HepG2 (cell line): ENCODE measurements around the gene FOXD3. TPM values are rescaled to one million over a fixed set of nuclear protein-coding genes. Genes with fewer than 3 reads are reported as not detected.

Experiments
- ATAC-seq: fragments of 200-7000 bp; cut with Tn5 transposase; 3 replicates; pipeline ENCODE4 v1.9.1; 2020; ENCODE audit warnings: mild to moderate bottlenecking, moderate library complexity
- BruUV-seq: library from RNA; stranded (reverse); fragments of 400-500 nt; replicated peaks from 2 replicates; lab custom pipeline; 2021; lab: Mats Ljungman, UMichigan
- CTCF ChIA-PET: fragments of 300-600 bp; formaldehyde crosslinking; extraction: SDS; loops from one replicate; lab custom pipeline; 2021; ENCODE audit warnings: low total read pairs, inconsistent platforms, low intra/inter-chr PET ratio; lab: Yijun Ruan, JAX
- POLR2A ChIA-PET: fragments of 350-600 bp; sonication (Branson Sonifier 250); formaldehyde crosslinking; loops from one replicate; lab custom pipeline; 2020; ENCODE audit warnings: antibody characterized with exemption, inconsistent platforms; lab: Yijun Ruan, JAX
- DNase-seq: peaks from one replicate; pipeline ENCODE4 v3.0.0-alpha.2; 2015; ENCODE audit warnings: low spot score
- FAIRE-seq: peaks from 3 replicates; lab custom pipeline; 2011; peaks lifted over from hg19 to GRCh38; lab: Jason Lieb, UNC
- H2AFZ ChIP-seq: one replicate; pipeline ENCODE4 v1.6.1; 2011; ENCODE audit warnings: low read length, inconsistent platforms
- H3K27ac ChIP-seq: fragments of 300-600 bp; 3 replicates; pipeline ENCODE4 v1.8.0; 2011; ENCODE audit warnings: mixed run types, mild to moderate bottlenecking, mixed read lengths, low read length, inconsistent platforms; ENCODE audit not compliant: insufficient read depth; ENCODE audit errors: extremely low read length
- H3K27me3 ChIP-seq, 2 experiments: fragments of 200-600 bp in 1 of 2; 2 replicates in 1 of 2; 3 replicates in 1 of 2; pipeline versions ENCODE4 v1.6.0 to v1.8.0; 2011; ENCODE audit warnings: low read length in 2 of 2, mild to moderate bottlenecking in 2 of 2, moderate library complexity in 2 of 2, inconsistent platforms in 1 of 2; ENCODE audit not compliant: insufficient read depth in 2 of 2, control insufficient read depth in 1 of 2
- H3K36me3 ChIP-seq, 2 experiments: fragments of 200-600 bp in 1 of 2; replicated peaks in 1 of 2; 2 replicates in 1 of 2; 3 replicates in 1 of 2; pipeline versions ENCODE4 v1.5.1 to v1.8.0; 2011; ENCODE audit warnings: low read length in 2 of 2, inconsistent platforms in 1 of 2; ENCODE audit not compliant: insufficient read depth in 2 of 2, control insufficient read depth in 1 of 2
- H3K4me1 ChIP-seq: 2 replicates; pipeline ENCODE4 v1.5.1; 2012; ENCODE audit warnings: low read length, inconsistent platforms; ENCODE audit not compliant: insufficient read depth
- H3K4me2 ChIP-seq: 2 replicates; pipeline ENCODE4 v1.6.0; 2011; ENCODE audit warnings: low read depth, low read length, inconsistent platforms
- H3K4me3 ChIP-seq, 3 experiments: fragments of 200-600 bp in 1 of 3; sonication (generic), shearing (Covaris generic) in 1 of 3; replicated peaks in 1 of 3; 2 replicates each; pipeline ENCODE4 v1.5.1; 2011 to 2016; ENCODE audit warnings: low read length in 3 of 3, inconsistent platforms in 2 of 3, low read depth in 2 of 3, mild to moderate bottlenecking in 2 of 3, control low read depth in 1 of 3, mixed read lengths in 1 of 3; ENCODE audit not compliant: insufficient read depth in 1 of 3
- H3K79me2 ChIP-seq: one replicate; pipeline ENCODE4 v1.6.1; 2011; ENCODE audit warnings: low read length, inconsistent platforms; ENCODE audit not compliant: insufficient read depth
- H3K9ac ChIP-seq: 2 replicates; pipeline ENCODE4 v1.6.0; 2011; ENCODE audit warnings: mild to moderate bottlenecking, low read depth, low read length, inconsistent platforms; ENCODE audit not compliant: insufficient read depth
- H3K9me3 ChIP-seq: 2 replicates; pipeline ENCODE4 v1.5.1; 2012; ENCODE audit warnings: mild to moderate bottlenecking, low read length
- H4K20me1 ChIP-seq: 2 replicates; pipeline ENCODE4 v1.6.0; 2011; ENCODE audit warnings: inconsistent platforms, mild to moderate bottlenecking, low read length, moderate library complexity; ENCODE audit not compliant: insufficient read depth
- HNRNPLL ChIP-seq: fragments of 200-400 bp; formaldehyde crosslinking; IDR thresholded peaks from 2 replicates; pipeline ENCODE4 v1.6.1; 2017; ENCODE audit warnings: mild to moderate bottlenecking, low read depth, low read length; ENCODE audit not compliant: poor library complexity, severe bottlenecking
- SNAPC2 ChIP-seq: sonication (generic); formaldehyde crosslinking; IDR thresholded peaks from 2 replicates; pipeline ENCODE4 v1.8.1; 2022; ENCODE audit warnings: mild to moderate bottlenecking, missing genetic modification reagents
- ZNF24 ChIP-seq: fragments of 450-650 bp; IDR thresholded peaks from 2 replicates; pipeline ENCODE4 v1.6.1; 2017; ENCODE audit warnings: antibody characterized with exemption, mild to moderate bottlenecking
- ZNF710 ChIP-seq: sonication (generic); formaldehyde crosslinking; IDR thresholded peaks from 2 replicates; pipeline ENCODE4 v1.5.0; 2020; ENCODE audit warnings: mild to moderate bottlenecking, missing genetic modification reagents, borderline replicate concordance
- WGBS: methylation state at CpG from one replicate; pipeline ENCODE4 v1.1.6; 2017; ENCODE audit warnings: low lambda C conversion rate; 5-methylcytosine and 5-hydroxymethylcytosine counted together
- in situ Hi-C: cut with HindIII; loops from 2 replicates; pipeline ENCODE4 v1.10.0; 2017; ENCODE audit warnings: low pct_unique_long_range_greater_than_20kb; ENCODE audit not compliant: extremely low pct_ligation_motif_present
- intact Hi-C: fragments of 100-400 bp; cut with micrococcal nuclease; formaldehyde crosslinking; loops from one replicate; pipeline ENCODE4 v1.10.0; 2022; ENCODE audit not compliant: unreplicated experiment
- polyA plus RNA-seq, 8 experiments: library from polyadenylated mRNA; depleted of rRNA in 3 of 8; stranded (reverse) in 7 of 8; unstranded in 1 of 8; fragments of >200 nt; fragmentation: Illumina TruSeq in 4 of 8; extraction: Trizol in 4 of 8; gene quantifications; 2 replicates each; pipeline versions ENCODE4 v1.2.1 to v1.2.3, GENCODE V29; 2011 to 2016; ENCODE audit warnings: low read depth in 4 of 8, missing spikeins in 1 of 8, mixed read lengths in 1 of 8; ENCODE audit not compliant: insufficient read depth in 1 of 8
- total RNA-seq, 5 experiments: library from RNA; depleted of rRNA; stranded (reverse); fragments of >200 nt; fragmentation: Illumina TruSeq; extraction: Trizol; gene quantifications; 2 replicates each; pipeline ENCODE4 v1.2.3, GENCODE V29; 2016; ENCODE audit warnings: low read depth in 1 of 5
- TF ChIP-seq, protein P1 (sequence below): sonication (generic); formaldehyde crosslinking; IDR thresholded peaks from 2 replicates; pipeline ENCODE4 v1.4.0; 2020; ENCODE audit warnings: missing genetic modification reagents, borderline replicate concordance

The FOXD3 gene
- total and polyA plus RNA-seq, 2 of the 13 experiments (the other 11 are each of a cell fraction or from before 2014, with no cell fraction given) = not detected

DNA sequence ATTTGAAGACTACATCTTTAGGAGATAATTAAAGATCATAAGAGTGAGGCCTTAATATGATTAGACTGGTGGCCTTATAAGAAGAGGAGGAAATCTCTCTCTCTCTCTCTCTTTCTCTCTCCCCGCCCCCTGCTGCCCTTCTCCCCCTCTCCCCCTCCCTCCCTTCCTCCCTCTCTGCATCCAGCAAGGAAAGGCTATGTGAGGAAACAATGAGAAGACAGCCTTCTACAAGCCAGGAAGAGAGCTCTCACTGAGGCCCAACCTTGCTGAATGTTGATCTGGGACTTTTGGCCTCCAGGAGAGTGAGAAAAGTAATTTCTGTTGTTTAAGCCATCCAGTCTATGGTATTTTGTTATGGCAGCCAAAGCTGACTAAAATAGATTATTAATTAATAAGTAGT lies 21.6 kb downstream of the FOXD3 start:
- WGBS = 5% methylated on average over 1 of the region's 1 CpG
- ATAC-seq (no peak), FAIRE-seq (no peak)
- Histone ChIP-seq H3K36me3 (no peaks in the 10 kb centered on the region), H2AFZ (no peak overlapping the region), H3K79me2 (no peaks in the 10 kb centered on the region), H3K4me2 (no peak overlapping the region)
- in situ Hi-C loops = no loop called here
- TF ChIP-seq SNAPC2 (CRISPR knock-in tag) (no peak), HNRNPLL (no peak), ZNF710 (CRISPR knock-in tag) (no peak), ZNF24 (no peak)
- TF ChIP-seq, protein P1, sequence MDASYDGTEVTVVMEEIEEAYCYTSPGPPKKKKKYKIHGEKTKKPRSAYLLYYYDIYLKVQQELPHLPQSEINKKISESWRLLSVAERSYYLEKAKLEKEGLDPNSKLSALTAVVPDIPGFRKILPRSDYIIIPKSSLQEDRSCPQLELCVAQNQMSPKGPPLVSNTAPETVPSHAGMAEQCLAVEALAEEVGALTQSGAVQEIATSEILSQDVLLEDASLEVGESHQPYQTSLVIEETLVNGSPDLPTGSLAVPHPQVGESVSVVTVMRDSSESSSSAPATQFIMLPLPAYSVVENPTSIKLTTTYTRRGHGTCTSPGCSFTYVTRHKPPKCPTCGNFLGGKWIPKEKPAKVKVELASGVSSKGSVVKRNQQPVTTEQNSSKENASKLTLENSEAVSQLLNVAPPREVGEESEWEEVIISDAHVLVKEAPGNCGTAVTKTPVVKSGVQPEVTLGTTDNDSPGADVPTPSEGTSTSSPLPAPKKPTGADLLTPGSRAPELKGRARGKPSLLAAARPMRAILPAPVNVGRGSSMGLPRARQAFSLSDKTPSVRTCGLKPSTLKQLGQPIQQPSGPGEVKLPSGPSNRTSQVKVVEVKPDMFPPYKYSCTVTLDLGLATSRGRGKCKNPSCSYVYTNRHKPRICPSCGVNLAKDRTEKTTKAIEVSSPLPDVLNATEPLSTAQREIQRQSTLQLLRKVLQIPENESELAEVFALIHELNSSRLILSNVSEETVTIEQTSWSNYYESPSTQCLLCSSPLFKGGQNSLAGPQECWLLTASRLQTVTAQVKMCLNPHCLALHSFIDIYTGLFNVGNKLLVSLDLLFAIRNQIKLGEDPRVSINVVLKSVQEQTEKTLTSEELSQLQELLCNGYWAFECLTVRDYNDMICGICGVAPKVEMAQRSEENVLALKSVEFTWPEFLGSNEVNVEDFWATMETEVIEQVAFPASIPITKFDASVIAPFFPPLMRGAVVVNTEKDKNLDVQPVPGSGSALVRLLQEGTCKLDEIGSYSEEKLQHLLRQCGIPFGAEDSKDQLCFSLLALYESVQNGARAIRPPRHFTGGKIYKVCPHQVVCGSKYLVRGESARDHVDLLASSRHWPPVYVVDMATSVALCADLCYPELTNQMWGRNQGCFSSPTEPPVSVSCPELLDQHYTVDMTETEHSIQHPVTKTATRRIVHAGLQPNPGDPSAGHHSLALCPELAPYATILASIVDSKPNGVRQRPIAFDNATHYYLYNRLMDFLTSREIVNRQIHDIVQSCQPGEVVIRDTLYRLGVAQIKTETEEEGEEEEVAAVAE (CRISPR knock-in tag) = no peak
- TF ChIP-seq, all 625 proteins: peak for 0
- H3K9ac ChIP-seq = no peak overlapping the region
- POLR2A ChIA-PET = no interaction called here
- H3K27me3 ChIP-seq = peaks cover 0 to 12% of the 10 kb centered on the region in 2 experiments; a peak in 2 of 5 replicates
- intact Hi-C loops = no loop called here
- no peak for DNase-seq
- H3K4me1 ChIP-seq = no peaks in the 10 kb centered on the region
- H3K9me3 ChIP-seq = no peaks in the 10 kb centered on the region
- no TSS peak for BruUV-seq
- no peak overlapping the region for H3K4me3 ChIP-seq
- CTCF ChIA-PET = no interaction called here
- no peaks in the 10 kb centered on the region for H4K20me1 ChIP-seq
- no peak overlapping the region for H3K27ac ChIP-seq
